HuH-7.5 (cell line): ENCODE results near the gene DESI2.
A peak's percentile ranks its signal among the peaks of the same experiment; 100 is the strongest.

Experiments used
- DNase-seq: peaks from one replicate; pipeline ENCODE4 v3.0.0; 2011; ENCODE audit warnings: low spot score

Gene DESI2

DNA sequence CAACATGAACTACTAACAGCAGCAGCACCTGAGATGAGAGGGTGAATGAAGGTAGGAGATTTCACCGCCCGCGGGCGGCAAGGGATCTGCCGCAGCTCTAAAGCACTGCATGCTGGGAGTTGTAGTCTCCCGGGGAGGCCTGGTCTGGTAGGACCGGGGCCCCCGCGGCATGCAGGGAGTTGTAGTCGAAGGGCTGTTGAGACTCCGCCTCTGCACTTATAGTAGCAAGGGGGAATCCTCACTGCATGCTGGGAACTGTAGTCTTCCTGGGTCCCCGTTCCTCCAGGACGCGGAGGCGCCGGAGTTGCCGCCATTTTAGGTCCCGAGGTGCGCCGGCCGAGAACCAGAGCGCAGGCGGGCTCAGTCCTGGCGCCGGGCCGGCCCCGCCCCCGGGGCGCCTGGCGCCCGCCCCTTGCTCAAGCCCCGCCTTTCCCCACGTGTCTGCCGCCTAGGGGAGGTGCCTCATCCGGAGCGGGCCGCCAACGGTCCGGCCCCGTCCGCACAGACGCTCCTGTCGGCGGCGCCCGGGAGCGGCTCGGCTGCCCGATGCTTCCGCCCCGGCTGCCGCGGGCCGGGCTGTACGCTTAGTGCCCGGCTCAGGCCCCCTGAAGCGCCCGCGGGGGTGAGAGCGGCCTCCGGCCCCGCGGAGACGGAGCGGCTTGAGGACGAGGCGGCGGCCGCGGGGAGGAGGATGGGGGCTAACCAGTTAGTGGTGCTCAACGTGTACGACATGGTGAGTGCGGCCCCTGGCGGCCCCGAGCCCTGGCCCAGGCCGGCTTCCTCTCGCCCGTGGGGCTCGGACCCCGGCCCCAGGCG is at the start of gene DESI2:
TSS of gene DESI2 (plus strand) at position 504 of the 816 bp plus-strand sequence. CDS start at position 692, 188 bp downstream.
- DNase-seq: peak; percentile 95

DNA sequence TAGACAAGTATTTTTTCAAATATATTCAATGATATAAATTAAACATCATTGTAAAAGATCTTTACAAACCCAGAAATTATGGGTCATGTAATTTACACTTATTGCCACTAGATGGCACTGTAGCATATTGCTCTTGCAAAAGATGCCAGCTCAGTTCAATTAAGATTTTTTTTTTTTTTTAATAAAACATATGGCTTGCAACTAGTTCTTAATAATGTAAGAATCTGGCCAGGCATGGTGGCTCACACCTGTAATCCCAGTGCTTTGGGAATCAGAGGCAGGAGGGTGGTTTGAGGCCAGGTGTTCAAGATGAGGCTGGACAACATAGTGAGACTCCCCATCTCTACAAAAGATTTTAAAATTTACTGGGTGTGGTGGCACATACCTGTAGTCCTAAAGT is 49.4 kb upstream of the DESI2 start:
- no peak for DNase-seq

DNA sequence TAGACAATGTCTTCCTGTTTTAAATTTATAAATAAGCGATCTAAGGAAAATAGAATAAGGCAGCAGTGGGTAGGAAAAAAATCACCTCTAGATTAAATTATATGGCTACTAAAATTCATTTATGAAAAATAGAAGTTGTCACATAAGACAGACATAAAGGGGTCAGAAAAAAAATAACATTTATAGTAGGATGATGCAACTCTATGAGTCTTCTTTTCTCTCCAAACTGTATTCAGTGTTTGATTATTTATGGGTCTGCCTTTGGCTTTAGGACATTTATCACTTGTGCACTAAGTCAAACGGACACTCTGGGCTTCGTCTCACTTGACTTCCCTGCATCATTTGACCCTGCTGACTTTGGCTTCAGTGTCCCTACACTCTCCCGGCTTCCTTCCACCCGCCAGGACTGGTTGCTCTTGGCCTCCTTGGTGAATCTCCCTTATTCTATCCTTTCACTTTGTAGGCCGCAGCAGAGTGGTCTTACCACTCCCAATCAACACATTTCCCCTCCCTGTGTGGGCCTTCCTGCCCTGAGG is 47.0 kb upstream of the DESI2 start:
- no peak for DNase-seq

DNA sequence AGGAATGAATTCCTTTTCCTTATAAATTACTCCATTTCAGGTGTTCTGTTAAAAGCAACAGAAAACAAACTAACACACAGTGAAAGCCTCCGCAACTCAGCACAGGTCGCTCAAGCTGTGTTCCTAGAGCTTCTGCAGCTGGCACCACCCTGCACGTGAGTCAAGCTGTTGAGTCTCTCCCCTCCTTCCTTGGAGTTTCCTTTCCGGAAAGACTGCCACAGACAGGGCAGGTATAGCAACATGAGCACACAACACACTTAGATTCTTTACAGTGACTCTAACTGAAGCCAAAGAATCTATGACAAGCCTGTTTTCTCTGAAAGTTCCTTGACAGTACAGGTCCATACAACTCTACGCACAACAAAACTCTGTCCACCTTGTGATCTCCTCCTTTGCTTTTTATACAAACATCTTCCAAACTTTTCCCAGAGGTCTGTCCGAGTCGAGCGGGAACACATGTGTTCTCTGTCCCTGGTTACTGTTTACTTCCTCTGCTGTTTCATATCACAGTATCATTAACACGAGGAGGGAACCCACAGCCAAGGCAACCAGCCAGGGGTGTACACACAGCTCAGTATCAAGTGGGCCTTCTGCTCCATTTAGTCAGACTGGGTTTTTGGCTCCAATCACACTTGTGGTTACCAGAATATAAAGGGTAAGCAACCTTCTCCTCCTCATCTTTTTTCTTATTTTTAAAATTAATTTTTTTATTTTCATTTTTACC is 38.7 kb upstream of the DESI2 start:
- no peak for DNase-seq

DNA sequence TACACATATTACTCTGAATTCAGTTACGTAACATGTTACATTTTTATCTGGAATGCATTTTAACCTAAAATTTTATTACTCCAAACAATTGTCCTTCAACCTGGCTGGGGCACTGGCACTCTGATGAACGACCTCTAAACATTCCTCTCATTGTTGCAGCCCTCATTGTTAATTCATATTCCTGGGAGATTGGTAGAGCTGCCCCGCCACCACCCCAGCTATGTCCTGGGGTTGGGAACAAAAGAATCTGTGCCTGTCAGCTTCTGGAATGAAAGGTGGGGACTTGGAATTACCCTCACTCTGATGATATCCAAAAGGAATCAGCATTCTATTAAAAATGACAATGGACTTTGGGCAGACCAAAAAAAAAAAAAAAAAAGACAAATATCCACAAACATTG is 38.0 kb upstream of the DESI2 start:
- DNase-seq: no peak

DNA sequence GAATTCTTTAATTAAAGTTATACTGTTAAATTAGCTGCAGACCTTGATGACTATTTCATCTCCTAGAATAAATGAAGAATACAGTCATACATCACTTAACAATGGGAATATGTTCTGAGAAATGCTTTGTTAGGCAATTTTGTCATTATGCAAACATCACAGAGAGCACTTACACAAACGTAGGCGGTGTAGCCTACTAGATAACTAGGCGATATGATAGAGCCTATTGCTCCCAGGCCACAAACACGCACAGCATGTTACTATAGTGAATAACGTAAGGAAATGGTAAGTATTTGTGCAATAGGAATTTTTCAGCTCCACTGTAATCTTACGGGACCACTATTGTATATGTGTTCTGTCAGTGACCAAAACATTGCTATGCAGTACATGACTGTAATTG is 37.6 kb upstream of the DESI2 start:
- no peak for DNase-seq

DNA sequence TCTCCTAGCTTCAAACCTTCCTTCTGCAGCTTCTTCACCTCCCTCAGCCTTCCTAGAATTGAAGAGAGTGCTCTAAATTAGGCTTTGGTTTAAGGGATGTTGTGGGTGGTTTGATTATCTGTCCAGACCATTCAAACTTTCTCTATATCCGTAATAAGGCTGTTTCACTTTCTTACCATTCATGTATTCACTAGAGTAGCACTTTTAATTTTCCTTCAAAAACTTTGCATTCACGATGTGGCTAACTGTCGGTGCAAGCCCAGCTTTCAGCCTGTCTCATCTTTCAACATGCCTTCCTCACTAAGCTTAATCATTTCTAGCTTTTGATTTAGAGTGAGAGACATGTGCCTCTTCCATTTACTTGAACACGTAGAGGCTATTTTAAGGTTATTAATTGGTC is 26.2 kb upstream of the DESI2 start:
- DNase-seq: no peak

DNA sequence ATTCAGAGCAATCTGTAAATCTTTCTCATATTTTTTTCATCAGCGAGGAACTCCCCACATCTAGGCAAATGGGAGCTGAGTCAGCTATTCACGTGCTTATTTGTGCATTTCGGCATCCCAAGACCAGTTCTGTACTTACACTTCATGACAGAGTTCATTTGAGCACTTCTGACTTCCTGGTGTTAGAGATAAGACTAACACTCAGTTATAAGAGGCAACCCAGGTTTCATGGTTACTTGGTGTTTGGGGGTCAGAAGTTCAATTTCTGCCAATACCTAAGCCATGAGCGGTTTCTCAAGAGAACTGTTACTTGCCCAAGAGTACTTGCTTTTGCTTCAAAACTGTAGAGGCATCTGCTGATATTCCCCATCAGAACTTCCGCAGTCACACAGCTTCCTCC is 24.1 kb upstream of the DESI2 start:
- DNase-seq: no peak

DNA sequence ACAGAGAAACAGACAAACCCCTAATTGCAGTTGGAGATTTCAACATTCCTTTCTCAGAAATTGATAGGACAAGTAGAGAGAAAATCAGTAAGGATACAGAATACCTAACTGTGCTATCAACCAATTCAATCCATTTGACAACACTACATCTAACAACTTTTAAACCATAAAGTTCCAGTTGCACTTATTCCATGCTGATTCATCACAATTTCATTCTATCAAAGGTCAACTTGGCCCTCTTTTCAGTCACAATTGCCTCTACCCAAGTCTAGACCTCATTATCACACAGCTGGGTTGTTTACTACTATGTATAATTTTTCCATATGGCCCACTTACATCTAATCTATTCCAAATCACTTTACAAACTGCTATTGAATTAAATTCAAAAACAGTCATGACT is 19.8 kb upstream of the DESI2 start:
- no peak for DNase-seq

DNA sequence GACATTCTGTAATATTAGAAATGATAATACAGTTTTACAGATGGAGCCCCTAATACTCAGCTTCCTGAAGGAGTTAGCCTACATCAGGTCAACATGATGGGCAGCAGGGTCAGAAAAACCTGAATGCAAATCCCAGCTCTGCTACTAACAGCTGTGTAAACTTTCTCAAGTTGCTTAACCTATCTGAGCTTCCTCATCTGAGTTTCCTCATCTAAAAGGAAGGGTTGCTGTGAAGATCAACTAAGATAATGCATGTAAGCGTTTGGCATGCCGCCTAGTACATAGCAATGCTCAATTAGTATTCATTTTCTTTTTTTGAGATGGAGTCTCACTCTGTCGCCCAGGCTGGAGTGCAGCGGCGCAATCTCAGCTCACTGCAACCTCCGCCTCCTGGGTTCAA is 18.4 kb upstream of the DESI2 start:
- no peak for DNase-seq

DNA sequence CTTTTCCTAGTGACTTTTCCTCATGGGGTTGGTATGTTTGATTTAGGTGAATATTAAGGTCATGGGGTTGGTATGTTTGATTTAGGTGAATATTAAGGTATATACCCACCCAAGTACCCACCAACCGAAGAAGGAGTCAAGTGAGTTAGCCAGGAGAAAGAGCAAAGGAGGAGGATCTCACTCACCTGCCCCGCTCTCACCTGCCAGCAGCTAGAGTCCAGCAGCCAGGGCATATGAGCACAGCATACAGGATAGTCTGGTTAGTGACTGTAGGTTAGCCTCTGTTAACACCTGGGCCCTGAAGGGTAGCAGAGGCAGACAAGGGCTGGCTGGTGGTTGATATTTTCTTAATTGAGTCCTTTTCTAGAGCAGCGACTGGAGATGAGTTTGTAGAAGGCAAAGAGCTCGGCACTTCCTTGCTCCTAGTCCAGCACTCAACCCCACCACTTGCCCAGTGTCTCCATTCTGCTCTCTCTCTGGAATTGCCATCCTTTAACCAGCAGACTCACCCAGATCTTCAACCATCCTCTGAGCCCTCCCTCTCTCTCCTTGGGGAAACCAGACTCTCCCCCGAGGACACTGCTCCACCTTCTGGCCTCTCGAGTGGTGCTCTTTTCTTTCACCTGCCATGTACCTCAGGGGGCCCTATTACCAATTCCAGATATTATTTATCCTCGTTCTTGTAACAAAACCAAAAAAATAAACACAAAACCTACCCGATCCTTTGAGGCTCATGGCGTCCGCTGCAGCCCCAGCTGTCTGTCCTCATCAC is 16.3 kb upstream of the DESI2 start:
- no peak for DNase-seq

DNA sequence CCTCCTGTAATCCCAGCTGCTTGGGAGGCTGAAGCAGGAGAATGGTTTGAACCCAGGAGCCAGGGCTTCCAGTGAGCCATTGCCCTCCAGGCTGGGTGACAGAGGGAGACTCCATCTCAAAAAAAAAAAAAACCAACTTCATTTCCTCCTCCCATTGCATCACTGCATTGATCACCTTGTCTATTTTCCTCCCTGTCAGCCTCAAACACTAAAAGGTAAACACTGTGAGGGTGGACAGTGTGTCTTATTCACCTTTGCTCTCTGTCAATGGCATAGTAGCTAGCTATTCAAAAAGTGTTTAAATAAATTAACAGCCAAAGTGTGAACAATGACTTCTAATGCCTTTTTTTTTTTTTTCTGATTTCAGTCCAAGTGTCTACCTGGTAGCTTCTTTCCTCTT is 13.4 kb upstream of the DESI2 start:
- DNase-seq: no peak

DNA sequence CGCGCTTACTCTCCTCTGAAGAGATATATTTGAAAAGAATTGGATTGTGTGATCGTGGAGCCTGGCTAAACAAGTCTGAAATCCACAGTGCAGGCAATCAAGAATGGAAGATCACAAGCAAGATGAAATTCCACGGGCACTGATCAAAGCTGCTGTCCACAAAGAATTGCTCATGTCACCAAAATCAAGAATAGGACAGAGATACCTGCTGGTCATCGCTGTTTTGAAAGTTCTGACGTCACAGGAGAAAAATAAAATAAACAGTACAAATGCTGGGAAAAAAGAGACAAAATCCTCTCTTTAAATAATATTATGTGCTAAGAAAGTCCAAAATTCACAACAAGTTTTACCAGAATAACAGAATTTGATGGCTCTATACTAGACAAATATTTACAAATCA is 12.0 kb upstream of the DESI2 start:
- no peak for DNase-seq

DNA sequence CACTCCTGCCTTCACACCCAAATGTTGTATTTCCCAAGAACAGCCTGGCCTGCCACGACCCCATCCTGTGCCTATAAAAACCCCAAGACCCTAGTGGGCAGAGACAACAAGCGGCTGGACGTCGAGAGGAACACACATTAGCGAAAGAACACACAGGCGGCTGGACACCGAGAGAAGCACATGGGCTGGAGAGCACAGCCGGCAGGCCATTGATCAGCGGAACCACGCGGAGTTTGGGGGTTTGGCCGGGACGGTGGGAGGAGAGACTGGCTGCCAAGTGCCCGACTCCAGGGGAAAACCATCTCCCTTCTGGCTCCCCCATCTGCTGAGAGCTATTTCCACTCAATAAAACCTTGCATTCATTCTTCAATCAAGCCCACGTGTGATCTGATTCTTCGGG is 10.4 kb upstream of the DESI2 start:
- DNase-seq: no peak

DNA sequence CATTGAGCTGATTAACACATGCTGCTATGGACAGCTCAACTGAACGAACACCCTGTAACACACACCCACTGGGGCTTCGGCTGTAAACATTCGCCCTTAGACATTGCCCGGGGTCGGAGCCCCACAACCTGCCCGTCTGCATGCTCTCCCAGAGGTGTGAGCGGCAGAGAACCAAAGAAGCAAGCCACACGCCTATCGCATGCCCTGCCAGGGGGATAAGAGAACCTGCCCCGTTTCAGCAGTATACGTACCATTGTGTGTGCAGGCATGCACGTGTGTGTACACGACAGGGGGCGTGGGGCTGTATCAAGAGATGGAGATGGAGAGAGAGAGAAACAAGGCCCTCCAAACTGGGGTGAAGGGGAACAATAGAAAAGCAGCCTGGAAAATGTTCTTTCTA is 9.9 kb upstream of the DESI2 start:
- DNase-seq: no peak

DNA sequence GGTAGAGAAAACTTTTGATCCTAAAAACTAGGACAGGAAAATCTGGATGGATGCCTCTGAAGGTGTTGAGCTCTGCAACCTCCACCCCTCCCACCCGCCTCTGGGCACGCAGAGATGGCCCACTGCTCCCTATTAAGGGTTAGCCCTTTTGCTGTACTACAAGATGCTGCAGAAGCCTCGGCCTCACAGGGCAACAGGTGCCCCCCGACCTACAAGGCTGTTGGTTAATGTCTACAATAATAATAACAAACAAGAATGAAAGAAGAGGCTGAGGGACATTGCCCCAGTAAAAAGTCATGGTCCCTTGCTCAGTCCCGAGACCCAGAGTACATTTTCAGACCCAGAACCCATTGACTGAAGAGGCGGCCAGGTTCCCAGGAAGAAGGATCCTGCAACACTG is 7.5 kb upstream of the DESI2 start:
- DNase-seq: no peak

DNA sequence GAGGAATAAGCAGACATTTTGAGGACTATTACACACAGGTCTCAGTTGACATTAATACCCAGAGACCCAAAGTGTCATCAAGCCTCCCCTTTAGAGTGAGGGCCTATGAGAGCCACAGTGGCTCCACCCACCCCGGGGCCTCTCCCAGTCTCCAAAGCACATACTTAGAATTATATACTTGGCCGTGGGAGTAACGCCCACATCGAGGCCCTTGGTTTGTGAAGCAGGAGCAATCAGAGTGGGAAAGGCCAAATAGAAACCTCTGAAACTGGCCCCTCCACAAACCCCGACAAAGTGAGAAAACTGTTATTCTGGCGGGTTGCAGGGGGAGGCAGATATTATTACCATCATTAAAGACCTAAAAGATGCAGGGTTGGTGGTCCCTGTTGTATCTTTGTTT is 7.0 kb upstream of the DESI2 start:
- DNase-seq: no peak

DNA sequence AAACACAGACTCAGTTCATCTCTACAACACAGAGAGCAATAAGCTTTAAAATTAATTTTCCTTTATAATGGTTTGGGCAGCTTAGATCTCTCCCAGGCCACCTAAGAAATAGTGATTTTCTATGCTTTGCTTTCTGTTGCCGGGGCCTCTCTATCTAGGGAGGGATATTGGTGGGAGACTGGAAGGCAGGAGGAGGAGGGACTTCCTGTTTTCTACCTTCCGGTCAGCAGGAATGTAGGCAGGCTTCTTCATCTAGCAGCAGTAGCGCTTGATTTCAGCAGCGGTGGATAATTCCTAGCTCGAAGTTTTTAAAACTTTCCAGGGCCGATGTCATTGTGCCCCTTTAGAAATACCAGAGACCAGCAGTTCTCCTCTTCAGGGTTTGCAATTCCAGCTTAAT is 5.1 kb upstream of the DESI2 start:
- no peak for DNase-seq

DNA sequence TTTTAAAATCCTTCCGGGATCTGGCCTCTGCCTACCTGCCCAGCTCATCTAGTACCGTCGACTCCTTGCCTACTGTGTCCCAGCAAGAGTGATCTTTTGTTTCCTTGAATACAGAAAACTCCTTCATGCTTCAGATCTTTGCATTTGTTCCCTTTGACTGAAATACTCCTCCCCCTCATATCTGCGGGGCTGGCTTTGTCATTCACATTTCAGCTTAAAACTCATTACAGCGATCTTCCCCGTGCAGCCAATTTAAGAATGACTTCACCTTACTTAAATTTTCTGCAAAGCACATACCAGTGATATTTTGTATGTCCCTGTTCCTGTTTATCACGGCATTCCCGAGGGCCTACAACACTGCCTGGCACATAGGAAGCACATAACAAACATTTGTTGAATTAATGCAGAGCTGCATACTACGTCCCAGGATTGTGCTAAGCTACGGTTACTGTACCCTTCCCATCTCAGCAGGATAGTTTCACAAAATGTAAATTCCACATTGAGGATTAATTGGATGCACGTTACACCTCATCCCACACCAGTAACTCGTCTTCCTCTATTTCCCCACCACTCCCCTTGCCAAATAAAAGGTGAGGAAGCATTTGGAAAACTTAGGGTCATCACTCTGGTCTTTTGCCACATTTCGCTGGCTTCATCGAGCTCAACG is 837 bp upstream of the DESI2 start:
- no peak for DNase-seq

DNA sequence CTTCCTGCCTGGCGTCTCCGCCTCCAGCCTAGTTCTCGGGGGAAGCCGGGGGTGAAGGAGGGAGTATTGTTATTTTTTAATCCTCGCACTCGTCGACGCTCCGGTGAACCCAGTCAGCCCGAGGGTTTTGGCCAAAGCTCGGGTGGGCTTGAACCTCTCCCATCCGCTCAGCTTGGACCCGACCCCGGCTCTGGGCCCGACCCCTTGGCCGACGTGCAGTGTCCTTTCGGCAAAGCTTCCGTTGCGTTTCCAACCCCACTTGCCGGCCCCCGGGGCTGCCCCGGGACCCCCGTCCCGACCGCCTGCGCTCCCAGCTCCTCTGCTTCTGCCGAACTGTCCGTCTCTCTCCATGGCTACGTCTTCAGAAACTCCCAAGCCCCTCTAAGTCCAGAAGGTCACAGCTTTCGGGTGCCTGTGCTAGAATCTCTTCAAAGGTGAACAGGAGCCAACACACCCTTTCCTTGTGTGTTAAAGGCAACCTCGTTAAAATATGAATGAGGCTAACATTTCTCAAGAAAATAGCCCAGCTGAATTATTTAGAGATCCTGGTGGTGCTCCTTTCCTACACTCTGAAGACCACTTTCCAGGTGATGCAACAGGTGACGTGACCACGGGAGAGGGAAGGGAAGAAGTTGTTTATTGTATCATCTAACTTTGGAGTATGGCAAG is 647 bp downstream of the DESI2 start:
- no peak for DNase-seq
